Mesangial cell (primary cell): ENCODE measurements around the gene KBTBD2. TPM values are rescaled to one million over a fixed set of nuclear protein-coding genes. Genes with fewer than 3 reads are reported as not detected.

Experiments
- total RNA-seq: library from RNA; depleted of rRNA; stranded (reverse); fragments of >200 nt; gene quantifications from 2 replicates; pipeline ENCODE4 v1.2.3, GENCODE V29; 2015

Gene KBTBD2
- total RNA-seq = 17.2 and 18.7 TPM in 2 replicates

DNA sequence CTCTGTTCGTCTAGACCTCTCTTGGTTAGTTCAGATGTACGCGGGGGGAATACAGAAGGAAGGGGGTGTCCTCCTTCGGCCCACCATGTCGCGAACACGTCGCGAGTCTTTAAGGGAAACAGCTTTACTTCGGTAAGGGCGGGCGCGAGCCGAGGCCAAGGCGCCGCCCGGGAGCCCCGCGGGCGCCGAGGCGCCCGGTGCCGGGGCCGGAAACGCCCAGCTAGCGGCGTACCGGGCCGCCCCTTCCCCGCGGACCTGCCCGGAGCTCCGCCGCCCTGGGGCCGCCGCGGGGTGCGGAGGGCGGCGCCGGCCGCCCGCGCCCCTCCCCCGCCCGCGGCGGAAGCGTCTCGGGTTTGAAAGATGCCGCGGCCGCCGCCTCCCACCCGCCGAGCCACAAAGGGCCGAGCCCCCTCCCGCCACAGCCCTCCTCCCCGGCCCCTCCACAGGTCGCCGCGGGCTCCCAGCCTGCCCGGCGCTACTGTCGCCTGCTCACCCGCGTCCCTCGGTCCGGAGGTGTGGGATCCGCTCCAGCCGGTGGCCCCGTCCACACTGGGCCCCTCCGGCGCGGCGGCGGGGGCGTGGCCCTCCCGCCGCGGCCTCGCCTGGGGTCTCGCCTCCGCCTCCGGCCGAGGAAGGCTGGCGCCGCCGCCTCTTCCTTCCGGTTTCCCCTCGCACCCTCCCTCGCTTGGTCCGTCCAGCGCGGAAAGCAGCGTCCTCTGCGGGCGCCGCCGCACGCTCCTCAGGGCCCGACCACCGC, at the start of gene KBTBD2:
Gene KBTBD2 (minus strand): TSS at position 718 of the 757 bp plus-strand sequence. CDS start 12,156 bp downstream, outside the sequence.

Other genes with a start within 250 kb of the KBTBD2 start
- gene FKBP9, start 65.7 kb upstream of the KBTBD2 start, total RNA-seq = 91.4 and 175 TPM in 2 replicates
- 8.0 and 15.0 TPM in 2 replicates for gene NT5C3A, start 171.0 kb upstream of the KBTBD2 start, total RNA-seq
- 7.0 and 7.1 TPM in 2 replicates for gene RP9, start 217.6 kb upstream of the KBTBD2 start, total RNA-seq
- 5.1 and 12.9 TPM in 2 replicates for gene BBS9, start 237.8 kb upstream of the KBTBD2 start, total RNA-seq